NK-92 treated with Interleukin-12 subunit alpha and Interleukin-12 subunit beta, amount 100 ng/mL, for 24 hours (cell line): ENCODE data around the gene SLC25A22.

Source experiments
- DNase-seq: peaks from one replicate; lab custom pipeline; 2025; lab: John Stamatoyannopoulos, UW

The SLC25A22 gene

DNA sequence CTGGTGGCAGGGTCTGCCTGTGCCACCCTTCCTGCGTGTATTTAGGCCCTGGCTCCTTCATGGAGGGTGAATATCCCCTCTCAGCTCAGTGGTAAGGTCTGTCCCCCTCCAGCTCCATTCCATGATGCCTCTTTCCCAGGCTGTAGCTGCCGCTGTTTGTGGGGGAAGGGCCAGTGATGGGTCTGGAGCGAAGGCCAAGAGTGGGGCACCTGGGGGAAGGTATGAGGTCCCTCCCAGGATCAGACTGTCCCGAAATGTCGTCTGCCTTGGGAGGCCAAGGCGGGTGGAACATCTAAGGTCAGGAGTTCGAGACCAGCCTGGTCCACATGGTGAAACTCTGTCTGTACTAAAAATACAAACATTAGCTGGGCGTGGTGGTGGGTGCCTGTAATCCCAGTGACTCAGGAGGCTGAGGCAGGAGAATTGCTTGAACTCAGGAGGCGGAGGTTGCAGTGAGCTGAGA lies 35.8 kb upstream of the SLC25A22 start:
- DNase-seq, result no peak

DNA sequence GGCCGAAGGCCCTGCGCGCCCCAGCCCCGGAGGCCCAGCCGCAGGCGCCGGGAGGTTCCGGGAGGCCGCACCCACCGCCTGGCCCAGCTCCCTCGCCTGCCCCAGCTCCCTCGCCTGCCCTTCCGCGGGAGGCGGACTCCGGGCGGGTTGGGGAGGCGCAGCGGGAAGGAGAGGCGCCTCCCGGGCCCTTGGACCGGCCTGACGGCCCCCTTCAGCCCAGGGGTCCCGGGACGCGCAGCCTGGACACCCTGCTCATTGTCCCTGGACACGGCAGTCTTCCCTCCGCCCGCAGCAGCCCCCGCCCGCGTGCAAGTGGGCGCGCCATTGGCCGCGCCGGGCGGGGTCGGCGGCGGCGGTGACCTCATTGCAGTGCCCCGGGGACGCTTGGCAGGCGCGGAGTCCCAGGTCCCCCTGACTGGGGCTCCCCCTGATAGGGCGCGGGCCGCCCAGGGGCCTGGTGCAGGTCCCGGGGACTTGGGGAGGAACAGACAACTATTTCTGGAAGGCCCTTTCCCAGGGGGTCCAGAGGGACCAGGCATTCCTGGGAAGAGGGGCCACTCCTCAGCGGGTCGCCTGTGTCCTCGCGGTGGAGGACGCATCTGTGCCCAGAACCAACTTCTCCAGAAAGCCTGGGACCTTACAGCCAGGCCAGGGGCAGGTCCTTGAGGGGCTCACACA lies 35.2 kb upstream of the SLC25A22 start:
- no peak for DNase-seq

DNA sequence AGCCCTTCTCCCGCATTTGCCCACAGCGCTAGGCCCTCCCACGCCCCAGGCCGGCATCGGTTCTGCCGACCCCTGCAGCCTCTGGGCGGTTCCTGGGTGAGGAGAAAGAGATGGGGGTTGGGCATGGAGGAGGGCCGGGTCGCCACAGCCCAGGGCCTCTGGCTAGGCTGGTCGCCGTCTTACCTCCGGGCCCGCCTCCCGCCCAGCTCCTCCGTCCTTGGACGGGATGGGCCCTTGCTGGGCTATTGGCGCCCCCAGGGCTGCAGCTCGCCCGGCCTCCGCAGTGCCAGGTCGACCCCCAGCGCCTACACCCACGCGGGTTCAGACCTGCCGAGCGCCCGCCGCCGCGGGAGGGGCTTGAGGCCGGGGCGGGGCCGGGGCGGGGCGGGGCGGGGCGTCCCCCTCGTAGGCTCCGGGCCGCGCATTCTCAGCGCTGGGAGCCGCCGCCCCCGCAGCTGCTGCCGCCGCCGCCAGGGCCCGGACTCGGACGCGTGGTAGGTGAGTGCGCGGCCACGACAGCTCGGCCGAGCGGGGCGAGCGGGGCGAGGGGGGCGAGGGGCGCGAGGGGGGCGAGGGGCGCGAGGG lies 34.5 kb upstream of the SLC25A22 start, which contains the start of gene CD151:
Gene CD151, plus strand, starts transcription at position 424 of the 585 bp plus-strand sequence. CDS start 3,118 bp downstream, outside the sequence.
- no peak for DNase-seq

DNA sequence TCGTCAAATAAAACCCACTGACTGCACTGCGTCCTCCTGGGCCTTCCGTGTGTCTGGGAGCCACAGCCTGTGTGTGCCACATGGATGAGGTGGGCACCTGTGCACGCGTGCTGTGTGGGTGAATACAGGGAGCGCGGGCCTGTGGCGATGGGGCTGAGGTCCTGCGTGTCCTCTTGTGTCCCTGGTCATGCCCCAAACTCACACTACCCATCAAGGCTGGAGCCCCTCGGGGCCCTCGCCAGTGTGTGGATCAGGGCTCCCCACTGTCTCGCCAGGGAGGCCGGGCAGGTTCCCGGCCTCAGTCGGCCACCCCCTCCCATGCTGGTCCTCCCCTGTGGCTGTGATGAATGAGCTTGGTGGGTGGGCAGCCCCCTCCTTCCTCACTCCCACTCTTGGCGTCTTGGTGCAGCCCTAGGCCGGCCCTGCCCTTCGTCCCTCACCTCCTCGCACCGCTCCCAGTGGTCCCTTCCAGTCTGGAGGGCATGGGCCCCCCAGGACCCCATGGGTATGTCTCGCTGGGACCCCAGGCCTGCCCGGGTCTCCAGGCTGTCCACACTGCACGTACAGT lies 34.0 kb upstream of the SLC25A22 start:
- no peak for DNase-seq

DNA sequence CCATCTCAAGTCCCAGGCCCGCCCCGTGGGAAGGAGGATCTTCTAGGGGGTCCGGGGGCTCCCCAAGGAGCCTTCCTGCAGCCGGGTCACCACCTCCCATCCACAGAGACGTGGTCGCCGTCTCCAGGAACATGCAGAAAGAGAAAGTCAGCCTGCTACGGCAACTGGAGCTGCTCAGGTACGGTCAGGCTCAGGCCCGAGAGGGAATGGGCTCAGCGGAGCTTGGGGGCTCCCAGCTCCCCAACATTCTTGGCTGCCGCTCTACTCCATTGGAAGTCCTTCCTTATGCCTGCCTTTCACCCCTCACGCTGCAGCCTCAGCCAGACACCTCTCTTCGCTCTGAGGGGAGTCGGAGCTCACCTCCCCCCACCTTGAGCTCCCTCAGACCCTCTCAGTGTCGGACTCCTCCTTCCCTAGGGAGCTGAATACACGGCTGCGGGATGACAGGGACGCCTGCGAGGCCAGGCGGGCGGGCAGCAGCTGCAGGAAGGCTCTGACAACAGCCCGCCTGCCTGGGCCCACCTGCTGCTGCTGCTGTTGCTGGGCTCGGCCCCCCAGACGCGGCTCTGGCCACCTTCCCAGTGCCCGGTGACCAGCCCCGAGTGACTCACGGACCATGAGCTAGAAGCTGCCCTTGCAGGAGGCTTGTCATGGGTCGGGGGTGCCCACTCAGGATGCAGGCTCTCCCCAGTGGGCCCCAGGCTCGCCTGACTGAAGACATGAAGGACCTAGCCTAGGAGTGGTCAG lies 33.2 kb upstream of the SLC25A22 start:
- DNase-seq, result no peak

DNA sequence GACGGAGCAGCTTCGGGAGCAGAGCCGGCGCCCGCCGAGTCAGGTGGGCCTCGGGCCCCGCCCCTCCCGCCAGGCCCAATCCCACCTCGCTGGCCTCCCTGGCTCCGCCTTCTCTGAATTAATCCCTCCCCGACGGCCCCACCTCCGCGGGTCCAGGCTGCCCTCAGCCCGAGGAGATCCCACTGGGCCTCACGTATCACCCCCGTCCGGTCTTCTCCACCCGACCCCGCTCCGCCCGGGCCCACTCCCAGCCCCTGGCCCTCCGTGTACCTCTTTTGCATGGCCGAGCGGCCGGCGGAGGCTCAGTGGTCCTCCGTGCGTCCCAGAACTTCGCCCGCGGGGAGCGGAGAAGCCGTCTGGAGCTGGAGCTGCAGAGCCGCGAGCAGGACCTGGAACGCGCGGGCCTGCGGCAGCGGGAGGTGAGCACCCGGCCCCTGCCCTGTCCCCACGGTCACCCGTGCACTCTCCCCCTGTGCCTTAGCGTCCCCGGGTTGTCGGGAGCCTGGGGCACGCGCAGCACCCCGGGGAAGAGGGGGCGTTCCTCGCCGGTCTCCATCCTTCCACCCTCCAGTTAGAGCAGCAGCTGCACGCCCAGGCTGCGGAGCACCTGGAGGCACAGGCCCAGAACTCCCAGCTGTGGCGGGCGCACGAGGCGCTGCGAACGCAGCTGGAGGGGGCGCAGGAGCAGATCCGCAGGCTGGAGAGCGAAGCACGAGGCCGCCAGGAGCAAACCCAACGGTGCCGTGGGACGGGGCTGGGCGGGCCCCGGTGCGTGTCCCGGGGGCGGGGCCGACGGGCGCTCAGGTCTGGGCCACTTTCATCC lies 32.4 kb upstream of the SLC25A22 start:
- no peak for DNase-seq

DNA sequence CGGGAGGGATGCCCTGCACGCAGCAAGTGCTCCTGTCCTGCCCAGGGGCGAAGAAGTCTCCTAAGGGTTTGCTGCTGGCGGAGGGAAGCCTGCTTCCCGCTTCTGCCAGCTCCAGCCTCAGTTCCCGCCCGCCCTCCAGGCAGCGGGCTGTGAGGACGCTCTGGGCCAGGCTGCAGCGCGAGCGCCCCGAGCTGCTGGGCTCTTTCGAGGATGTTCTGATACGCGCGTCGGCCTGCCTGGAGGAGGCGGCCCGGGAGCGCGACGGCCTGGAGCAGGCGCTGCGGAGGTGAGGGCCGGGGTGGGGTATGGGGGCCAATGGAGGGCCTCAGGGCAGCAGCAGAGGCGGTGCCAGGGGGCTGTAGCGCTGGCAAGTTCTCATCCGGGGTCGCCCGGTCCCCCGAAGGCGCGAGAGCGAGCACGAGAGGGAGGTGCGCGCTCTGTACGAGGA lies 31.8 kb upstream of the SLC25A22 start:
- no peak for DNase-seq

DNA sequence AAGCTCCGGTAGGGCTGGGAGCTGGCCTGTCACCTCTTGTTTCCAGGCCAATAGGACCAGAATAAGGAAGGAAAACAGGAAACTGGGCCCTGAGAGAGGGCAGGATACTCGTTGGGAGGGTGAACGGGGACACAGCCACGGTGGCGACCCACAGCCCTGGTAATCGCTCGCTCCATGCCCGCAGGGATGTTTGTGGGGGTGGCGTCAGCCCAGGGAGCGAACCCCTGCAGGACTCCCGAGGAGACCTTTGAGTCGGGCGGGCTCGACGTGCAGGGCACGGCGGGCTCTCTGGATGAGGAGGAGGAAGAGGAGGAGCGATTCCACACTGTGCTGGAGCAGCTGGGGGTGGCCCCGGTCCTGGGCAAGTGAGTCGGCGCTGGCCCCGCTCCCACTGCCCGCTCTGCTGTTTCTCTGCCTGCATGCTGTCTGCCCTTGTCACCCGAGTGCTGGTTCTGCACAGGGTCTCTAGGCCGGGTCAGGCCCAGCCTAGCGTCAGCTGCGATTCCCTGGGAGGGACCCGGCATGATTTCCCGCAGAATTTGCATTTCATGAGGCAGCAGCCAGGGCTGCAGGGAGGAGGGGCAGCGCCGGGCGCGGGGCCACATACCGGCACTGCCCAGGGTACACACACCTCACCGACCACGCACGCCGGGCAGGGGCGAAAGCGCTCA lies 31.2 kb upstream of the SLC25A22 start:
- no peak for DNase-seq

DNA sequence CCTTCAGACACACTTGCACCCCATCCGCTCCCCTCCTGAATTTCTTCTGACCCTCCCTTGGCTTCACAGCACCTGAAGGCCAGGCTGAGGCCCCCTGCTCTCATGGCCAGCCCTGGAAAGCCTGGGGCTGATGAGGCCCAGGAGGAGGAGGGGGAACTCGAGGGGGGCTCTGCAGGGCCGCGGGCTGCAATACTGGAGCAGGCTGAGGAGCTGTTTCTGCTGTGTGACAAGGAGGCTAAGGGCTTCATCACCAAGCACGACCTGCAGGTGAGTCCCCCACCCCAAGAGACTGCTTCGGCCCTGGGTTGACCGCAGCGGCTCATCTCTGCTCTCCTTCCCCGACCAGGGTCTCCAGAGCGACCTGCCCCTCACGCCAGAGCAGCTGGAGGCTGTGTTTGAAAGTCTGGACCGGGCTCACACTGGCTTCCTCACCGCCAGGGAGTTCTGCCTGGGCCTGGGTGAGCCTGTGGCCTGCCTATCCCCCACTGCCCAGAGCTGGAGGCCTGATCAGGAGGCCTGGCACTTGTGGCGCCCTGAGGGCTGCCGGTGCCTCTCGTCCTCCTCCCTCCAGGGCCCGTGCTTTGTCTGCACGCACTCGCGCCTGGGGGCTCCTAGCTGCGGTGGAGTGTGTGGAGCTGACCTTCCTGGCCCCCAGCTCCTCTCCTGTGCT lies 30.6 kb upstream of the SLC25A22 start:
- no peak for DNase-seq

DNA sequence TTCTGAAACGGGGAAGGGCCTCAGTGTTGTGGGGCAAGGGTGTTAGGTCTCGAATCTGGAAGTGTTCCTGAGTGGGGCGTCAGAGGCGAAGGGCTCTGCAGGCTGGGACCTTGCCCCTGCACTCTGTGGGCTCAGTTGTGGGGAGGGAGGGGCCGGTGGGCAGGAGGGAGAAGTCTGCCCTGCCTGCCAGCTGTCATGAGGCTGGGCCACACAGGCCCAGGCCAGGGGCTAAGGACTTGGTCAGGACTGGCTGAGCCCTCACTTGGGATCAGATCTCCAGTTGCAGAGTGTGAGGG lies 29.8 kb upstream of the SLC25A22 start, which contains the start of gene CRACR2B:
Gene CRACR2B, plus strand, starts transcription at position 23 of the 296 bp plus-strand sequence. CDS start 689 bp downstream, outside the sequence.
- no peak for DNase-seq

DNA sequence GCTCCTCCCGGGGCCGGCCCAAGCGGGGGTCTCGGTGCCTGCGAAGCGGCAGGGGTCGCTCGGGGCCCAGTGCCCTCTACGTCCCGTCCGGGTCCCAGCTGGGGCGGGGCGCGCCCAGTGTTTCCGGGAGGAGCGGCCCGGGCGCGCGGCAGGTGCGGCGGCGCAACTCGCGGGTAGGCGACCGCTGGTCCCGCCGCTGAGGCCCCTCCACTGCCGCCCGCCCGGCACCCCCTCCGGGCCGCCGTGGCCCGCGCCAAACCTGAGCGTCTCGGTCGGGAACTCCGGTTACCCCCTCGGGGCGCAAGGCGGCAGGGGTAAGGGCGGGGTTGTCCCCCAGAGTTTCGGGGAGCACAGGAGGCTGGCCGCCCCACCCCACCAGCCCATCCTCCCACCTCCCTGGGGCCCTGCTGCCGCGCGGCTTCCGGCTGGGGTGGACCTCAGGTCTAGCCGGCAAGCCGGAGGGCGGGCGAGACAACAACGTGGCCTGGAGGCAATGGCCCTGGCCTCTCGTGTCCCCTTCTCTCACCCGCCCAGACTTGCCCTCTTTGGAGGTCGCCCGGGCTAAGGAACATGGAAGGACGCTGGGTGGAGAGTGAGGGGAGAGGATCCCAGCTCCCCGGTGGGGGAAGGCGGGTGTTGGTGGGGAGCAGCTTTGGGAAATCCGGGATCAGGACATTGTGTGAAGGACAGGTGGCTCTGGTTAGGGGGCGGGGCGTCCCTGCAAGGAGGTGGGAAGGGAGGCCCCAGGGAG lies 29.2 kb upstream of the SLC25A22 start:
- DNase-seq, result no peak

DNA sequence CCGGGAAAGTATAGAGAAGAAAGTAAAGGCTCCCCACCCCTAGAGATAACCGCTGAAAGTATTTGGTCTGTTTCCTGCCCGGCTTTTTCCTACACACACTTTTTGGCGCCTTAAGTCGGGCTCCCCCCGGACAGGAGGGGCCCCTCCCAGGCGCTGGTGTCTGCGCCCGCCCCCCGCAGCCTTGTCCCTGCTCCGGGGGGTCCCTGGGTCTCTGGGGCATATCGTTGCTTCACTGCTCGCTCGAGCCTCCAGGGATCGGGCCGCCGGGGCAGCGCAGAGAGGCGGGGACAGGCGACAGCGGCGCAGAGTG lies 28.7 kb upstream of the SLC25A22 start:
- no peak for DNase-seq

DNA sequence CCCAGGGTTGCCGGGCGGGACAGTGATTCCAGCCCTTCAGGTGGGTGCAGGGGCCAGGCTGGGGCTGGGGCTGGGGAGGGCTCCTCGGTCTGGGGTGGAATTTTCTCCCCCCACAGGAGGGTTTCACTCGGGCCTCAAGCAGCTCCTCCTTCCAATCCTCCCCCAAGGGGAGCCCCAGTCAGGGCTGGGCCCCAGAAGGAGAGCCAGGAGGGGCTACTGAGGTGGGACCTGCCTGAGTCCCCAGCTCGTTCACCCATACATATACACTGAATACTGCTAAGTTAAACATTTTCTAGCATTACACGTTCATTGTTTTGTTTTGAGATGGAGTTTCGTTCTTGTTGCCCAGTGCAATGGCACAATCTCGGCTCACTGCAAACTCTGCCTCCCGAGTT lies 28.1 kb upstream of the SLC25A22 start:
- DNase-seq, result no peak

DNA sequence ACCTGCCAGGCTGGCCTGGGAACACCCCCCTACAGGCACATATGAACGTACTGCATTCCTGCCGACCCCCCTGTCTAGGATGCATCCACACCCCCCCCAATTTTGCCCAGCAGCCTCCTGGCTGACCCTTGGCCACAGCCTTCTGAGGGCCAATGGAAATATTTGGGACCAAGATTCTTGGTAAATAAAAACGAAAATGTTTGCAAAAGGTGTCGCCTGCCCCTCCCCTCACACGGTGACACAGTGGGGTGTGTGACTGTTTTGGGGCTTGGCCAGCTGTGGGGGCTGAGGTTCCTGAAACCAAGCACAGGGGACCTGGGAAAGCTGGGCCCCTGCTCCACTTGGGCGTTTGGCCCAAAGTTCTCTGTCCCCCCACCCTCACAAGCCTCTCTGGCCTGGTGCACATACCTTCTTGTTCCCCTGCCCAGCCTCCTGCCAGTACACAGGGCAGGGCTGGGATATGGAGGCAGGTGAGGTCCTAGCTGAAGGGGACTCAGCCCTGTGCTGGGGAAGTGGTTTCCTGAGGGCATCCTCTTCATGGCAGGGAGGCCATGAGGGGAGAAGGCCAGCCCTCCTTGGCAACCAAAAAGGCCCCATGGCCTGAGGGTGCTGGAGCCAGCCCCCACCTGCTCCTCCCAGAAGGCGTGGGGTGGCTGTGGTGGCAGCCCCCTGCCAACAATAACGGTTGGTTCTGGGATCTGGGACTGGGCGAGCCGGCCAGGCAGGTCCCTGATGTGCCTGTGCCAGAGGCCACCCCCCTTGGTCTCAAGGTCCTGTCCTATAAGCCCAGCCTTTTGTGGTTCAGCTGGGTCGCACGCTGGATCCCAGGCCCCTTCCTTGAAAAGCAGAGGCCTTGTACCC lies 27.5 kb upstream of the SLC25A22 start:
- DNase-seq, result no peak

DNA sequence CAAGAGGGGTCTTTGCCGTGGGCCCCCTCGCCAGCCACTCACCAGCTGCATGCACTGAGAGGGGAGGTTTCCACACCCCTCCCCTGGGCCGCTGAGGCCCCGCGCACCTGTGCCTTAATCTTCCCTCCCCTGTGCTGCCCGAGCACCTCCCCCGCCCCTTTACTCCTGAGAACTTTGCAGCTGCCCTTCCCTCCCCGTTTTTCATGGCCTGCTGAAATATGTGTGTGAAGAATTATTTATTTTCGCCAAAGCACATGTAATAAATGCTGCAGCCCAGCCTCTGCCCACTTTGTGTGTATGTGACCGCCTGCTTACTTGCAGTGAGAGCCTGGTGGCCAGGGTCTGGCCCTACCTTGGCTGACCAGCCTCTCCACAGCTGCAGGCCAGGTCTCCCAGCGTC lies 26.9 kb upstream of the SLC25A22 start:
- no peak for DNase-seq

DNA sequence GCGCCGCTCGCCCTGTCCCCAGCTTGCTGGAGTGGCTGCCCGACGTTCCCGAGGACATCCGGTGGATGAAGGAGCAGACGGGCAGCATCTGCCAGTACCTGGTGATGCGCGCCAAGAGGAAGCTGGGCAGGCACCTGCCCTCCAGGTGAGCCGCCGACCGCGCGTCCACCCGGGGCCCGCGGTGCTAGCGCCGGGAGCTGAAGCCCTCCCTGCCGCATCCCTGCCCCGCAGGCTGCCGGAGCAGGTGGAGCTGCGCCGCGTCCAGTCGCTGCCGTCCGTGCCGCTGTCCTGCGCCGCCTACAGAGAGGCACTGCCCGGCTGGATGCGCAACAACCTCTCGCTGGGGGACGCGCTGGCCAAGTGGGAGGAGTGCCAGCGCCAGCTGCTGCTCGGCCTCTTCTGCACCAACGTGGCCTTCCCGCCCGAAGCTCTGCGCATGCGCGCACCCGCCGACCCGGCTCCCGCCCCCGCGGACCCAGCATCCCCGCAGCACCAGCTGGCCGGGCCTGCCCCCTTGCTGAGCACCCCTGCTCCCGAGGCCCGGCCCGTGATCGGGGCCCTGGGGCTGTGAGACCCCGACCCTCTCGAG lies 26.3 kb upstream of the SLC25A22 start:
- DNase-seq, result no peak

DNA sequence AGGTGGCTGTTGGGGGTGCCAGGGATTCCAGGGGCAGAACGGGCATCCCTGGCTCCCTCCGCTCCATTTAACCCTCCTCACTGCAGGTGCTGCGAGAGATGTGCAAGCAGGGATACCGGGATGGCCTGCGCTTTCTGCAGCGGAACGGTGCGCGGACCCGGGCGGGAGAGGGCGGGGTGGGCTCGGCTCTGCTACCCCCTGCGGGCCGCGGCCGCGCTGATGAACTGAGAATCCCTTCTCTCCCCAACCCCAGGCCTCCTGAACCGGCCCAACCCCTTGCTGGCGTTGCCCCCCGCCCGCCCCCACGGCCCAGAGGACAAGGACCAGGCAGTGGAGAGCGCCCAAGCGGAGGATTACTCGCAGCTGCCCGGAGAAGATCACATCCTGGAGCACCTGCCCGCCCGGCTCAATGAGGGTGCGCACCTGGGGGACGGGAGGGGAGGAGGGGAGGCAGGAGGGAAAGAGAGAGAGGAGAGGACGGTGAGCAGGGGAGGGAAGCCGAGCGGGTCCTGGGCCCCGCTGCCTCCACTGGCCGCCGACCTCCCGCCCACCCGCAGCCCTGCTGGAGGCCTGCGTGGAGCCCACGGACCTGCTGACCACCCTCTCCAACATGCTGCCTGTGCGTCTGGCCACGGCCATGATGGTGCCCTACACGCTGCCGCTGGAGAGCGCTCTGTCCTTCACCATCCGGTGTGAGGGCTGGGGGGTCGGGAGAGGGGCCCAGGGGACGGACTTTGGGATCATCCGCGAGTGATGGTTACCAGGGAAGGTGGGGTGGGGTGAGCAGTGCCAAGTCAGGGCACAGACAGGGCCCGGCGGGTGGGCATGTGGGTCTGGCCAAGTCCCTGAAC lies 25.6 kb upstream of the SLC25A22 start:
- DNase-seq, result no peak
